Measurements from ENCODE around the gene FAM151A. TPM values are rescaled to one million over a fixed set of nuclear protein-coding genes. Genes with fewer than 3 reads are reported as not detected.

The FAM151A gene
- total and polyA plus RNA-seq, 2 experiments from 2014 or later: 9.8 to 13.5 TPM

DNA sequence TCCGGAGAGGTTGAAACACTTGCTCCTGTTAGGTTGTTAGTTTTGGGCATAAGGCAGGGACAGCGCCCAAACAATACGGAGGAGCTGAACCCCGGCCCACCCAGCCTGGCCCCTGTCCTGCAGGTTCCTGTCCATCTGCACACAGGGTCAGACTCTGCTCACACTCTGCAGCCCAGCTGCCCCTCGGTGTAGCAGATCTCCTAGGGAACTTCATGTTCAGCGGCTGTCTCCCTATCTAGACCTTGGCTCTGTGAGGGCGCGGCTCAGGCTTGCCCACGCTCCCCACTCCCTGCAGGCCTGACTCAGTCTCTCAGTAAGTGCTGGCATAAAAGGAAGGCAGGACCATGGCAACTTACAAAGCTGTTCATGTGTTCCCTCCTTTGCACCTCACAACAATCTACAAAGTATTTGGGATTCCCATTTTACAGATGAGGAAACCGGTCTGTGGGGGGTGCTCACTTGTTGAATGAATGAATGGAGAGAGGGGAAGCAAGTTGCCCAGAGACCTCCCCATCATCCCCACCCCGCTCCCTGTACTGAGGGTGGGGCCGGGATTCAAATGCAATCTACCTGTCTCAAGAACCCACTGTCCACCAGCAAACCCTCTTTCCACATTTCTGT lies 49.1 kb downstream of the FAM151A start:
- H3K9me3 ChIP-seq (ENCODE audit: low read depth): no peaks in the 10 kb centered on the region
- peaks cover 15% of the 10 kb centered on the region for H3K4me1 ChIP-seq (ENCODE audit: insufficient read depth)
- H3K27ac ChIP-seq: no peak overlapping the region
- H3K4me3 ChIP-seq: no peak overlapping the region
- H3K36me3 ChIP-seq (replicated peaks; ENCODE audit: insufficient read depth, low read depth): no peaks in the 10 kb centered on the region
- TF ChIP-seq, protein P1, sequence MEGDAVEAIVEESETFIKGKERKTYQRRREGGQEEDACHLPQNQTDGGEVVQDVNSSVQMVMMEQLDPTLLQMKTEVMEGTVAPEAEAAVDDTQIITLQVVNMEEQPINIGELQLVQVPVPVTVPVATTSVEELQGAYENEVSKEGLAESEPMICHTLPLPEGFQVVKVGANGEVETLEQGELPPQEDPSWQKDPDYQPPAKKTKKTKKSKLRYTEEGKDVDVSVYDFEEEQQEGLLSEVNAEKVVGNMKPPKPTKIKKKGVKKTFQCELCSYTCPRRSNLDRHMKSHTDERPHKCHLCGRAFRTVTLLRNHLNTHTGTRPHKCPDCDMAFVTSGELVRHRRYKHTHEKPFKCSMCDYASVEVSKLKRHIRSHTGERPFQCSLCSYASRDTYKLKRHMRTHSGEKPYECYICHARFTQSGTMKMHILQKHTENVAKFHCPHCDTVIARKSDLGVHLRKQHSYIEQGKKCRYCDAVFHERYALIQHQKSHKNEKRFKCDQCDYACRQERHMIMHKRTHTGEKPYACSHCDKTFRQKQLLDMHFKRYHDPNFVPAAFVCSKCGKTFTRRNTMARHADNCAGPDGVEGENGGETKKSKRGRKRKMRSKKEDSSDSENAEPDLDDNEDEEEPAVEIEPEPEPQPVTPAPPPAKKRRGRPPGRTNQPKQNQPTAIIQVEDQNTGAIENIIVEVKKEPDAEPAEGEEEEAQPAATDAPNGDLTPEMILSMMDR (IDR thresholded peaks at IDR 0.05; ENCODE audit: poor library complexity): no peak
- no peak for TF ChIP-seq EZH2 (IDR thresholded peaks at IDR 0.05; ENCODE audit: borderline replicate concordance)
- TF ChIP-seq EZH2phosphoT487 (IDR thresholded peaks at IDR 0.05; ENCODE audit: low read depth, severe bottlenecking, unreplicated experiment): no peak
- H4K20me1 ChIP-seq (ENCODE audit: insufficient read depth, poor library complexity, severe bottlenecking): no peaks in the 10 kb centered on the region
- no peaks in the 10 kb centered on the region for H3K27me3 ChIP-seq
- H2AFZ ChIP-seq: no peak overlapping the region
- no peaks in the 10 kb centered on the region for H3K79me2 ChIP-seq
- no peaks in the 10 kb centered on the region for H3K9me2 ChIP-seq (replicated peaks; ENCODE audit: insufficient read depth)
- H3K4me2 ChIP-seq: no peak overlapping the region
- no peak for DNase-seq (ENCODE audit: low spot score)
- 94% methylated on average over 12 of the region's 12 CpGs for WGBS (ENCODE audit: low lambda C conversion rate, missing lambda C conversion rate)

DNA sequence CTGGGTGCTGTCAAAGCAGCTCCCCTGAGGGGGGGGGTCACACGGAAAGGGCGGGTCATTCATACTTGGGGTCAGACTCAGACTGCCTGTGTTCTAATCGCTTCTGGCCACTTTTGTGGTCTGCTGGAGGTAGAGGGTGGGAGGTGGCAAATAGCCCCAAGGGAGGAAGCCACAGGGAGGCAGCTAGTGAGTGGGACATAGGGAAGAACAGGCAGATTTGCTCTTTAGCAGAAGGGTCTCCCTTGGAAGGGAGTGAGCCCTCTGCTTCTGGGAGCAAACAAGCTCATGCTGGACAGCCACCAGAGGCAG lies 50.8 kb downstream of the FAM151A start:
- WGBS (ENCODE audit: low lambda C conversion rate, missing lambda C conversion rate): 90% methylated on average over 3 of the region's 3 CpGs
- Histone ChIP-seq H3K4me1 (ENCODE audit: insufficient read depth) (peaks cover 14% of the 10 kb centered on the region), H3K9me2 (replicated peaks; ENCODE audit: insufficient read depth) (no peaks in the 10 kb centered on the region), H3K79me2 (no peaks in the 10 kb centered on the region), H3K4me2 (no peak overlapping the region), H3K4me3 (no peak overlapping the region), H3K9me3 (ENCODE audit: low read depth) (no peaks in the 10 kb centered on the region), H4K20me1 (ENCODE audit: insufficient read depth, poor library complexity, severe bottlenecking) (no peaks in the 10 kb centered on the region), H3K27me3 (no peaks in the 10 kb centered on the region), H3K36me3 (replicated peaks; ENCODE audit: insufficient read depth, low read depth) (no peaks in the 10 kb centered on the region), H3K27ac (no peak overlapping the region), H2AFZ (no peak overlapping the region)
- TF ChIP-seq EZH2 (IDR thresholded peaks at IDR 0.05; ENCODE audit: borderline replicate concordance) (no peak), EZH2phosphoT487 (IDR thresholded peaks at IDR 0.05; ENCODE audit: low read depth, severe bottlenecking, unreplicated experiment) (no peak)
- TF ChIP-seq, protein P1 (IDR thresholded peaks at IDR 0.05; ENCODE audit: poor library complexity): no peak
- no peak for DNase-seq (ENCODE audit: low spot score)

DNA sequence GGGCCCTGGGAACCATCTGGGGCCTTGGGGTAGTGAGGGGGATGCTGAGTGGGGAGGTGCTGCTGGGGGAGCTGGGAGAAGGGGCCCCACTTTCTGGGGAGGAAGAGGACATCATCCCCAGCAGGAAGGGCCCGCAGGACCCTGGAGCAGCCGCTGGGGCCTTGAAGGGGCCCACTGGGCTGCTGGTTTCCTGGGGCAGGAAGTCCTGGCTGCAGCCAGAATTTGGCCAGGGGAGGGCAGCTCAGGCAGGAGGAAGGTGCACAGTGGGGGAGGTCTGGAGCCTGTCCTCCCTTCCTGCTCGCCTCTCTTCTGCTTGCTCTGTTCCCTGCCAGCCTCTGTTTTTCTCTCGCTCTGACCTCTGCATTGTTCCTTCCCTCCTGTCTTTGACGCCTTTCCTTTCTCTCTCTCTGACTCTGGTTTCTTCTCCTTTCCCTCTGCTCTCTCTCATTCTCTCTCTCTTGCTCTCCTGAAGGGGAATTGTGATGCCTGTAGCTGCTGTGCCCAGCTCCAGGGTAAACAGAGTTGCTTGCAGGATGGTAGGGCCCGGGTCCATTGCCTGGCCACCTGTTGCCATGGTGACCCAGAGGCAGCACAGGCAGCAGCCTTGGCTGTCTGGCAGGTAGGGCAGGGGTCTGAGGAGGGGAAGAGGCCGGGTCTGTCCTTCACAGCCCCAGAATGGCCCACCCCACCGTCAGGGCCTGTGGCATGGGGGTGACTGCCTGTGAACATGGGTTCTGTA lies 51.4 kb downstream of the FAM151A start:
- no peak overlapping the region for H3K4me3 ChIP-seq
- peaks cover 14% of the 10 kb centered on the region for H3K4me1 ChIP-seq (ENCODE audit: insufficient read depth)
- no peaks in the 10 kb centered on the region for H3K9me3 ChIP-seq (ENCODE audit: low read depth)
- H3K9me2 ChIP-seq (replicated peaks; ENCODE audit: insufficient read depth): no peaks in the 10 kb centered on the region
- H3K27me3 ChIP-seq: no peaks in the 10 kb centered on the region
- no peak overlapping the region for H2AFZ ChIP-seq
- no peaks in the 10 kb centered on the region for H4K20me1 ChIP-seq (ENCODE audit: insufficient read depth, poor library complexity, severe bottlenecking)
- no peaks in the 10 kb centered on the region for H3K79me2 ChIP-seq
- DNase-seq (ENCODE audit: low spot score): no peak
- TF ChIP-seq EZH2 (IDR thresholded peaks at IDR 0.05; ENCODE audit: borderline replicate concordance) (no peak), EZH2phosphoT487 (IDR thresholded peaks at IDR 0.05; ENCODE audit: low read depth, severe bottlenecking, unreplicated experiment) (no peak)
- TF ChIP-seq, protein P1 (IDR thresholded peaks at IDR 0.05; ENCODE audit: poor library complexity): no peak
- H3K36me3 ChIP-seq (replicated peaks; ENCODE audit: insufficient read depth, low read depth): no peaks in the 10 kb centered on the region
- no peak overlapping the region for H3K27ac ChIP-seq
- 56% methylated on average over 8 of the region's 8 CpGs for WGBS (ENCODE audit: low lambda C conversion rate, missing lambda C conversion rate)
- H3K4me2 ChIP-seq: no peak overlapping the region
